GM12865 (cell line): ENCODE data around the gene CEBPA.

ENCODE experiments used
- DNase-seq: peaks from one replicate; pipeline ENCODE4 v3.0.0; 2010; ENCODE audit warnings: low read depth
- H3K4me3 ChIP-seq: 2 replicates; pipeline ENCODE4 v1.5.1; 2011; ENCODE audit warnings: mild to moderate bottlenecking, low read depth, low read length, control low read depth
- TF ChIP-seq, protein P1 (sequence below): IDR thresholded peaks from 2 replicates; pipeline ENCODE4 v1.5.1; 2011; ENCODE audit warnings: low read length, control low read depth, low read depth, inconsistent platforms; ENCODE audit not compliant: insufficient read depth; ENCODE audit errors: missing control alignments

Gene CEBPA

DNA sequence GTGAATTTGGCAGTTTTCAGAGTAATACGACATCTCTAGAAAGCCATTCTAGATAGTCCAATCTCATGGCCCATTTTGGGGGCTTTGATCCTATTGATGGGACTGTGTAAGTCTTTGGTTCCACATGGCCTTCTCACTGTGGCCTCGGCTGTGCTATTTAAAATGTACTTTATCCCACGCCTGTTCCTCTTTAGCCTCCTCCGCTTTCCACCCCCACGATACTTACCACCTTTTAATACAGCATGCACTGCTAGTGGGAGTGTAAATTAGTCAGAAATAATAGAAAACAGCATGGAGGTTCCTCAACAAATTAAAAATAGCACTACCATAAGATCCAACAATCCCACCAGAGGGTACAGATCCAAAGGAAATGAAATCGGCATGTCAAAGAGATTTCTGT is 42.8 kb upstream of the CEBPA start:
- no peak overlapping the region for H3K4me3 ChIP-seq
- TF ChIP-seq, protein P1, sequence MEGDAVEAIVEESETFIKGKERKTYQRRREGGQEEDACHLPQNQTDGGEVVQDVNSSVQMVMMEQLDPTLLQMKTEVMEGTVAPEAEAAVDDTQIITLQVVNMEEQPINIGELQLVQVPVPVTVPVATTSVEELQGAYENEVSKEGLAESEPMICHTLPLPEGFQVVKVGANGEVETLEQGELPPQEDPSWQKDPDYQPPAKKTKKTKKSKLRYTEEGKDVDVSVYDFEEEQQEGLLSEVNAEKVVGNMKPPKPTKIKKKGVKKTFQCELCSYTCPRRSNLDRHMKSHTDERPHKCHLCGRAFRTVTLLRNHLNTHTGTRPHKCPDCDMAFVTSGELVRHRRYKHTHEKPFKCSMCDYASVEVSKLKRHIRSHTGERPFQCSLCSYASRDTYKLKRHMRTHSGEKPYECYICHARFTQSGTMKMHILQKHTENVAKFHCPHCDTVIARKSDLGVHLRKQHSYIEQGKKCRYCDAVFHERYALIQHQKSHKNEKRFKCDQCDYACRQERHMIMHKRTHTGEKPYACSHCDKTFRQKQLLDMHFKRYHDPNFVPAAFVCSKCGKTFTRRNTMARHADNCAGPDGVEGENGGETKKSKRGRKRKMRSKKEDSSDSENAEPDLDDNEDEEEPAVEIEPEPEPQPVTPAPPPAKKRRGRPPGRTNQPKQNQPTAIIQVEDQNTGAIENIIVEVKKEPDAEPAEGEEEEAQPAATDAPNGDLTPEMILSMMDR = no peak
- no peak for DNase-seq

DNA sequence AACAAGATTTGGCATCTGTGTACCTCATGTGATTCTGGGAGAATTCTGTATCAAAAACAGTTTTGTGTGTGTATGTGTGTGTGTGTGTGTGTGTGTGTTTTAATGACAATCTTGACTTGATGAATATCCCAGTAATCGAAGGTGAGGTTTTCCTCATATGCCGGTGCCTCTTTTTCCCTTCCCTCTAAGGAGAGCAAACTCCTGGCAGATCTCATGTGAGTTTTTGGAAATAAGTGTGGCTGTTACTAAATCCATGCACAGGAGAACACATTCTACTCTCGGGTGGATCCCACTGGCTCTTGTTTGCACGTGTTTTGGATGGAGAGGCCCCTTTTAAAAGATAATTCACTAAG is 42.2 kb upstream of the CEBPA start:
- DNase-seq = no peak
- TF ChIP-seq, protein P1 = no peak
- no peak overlapping the region for H3K4me3 ChIP-seq

DNA sequence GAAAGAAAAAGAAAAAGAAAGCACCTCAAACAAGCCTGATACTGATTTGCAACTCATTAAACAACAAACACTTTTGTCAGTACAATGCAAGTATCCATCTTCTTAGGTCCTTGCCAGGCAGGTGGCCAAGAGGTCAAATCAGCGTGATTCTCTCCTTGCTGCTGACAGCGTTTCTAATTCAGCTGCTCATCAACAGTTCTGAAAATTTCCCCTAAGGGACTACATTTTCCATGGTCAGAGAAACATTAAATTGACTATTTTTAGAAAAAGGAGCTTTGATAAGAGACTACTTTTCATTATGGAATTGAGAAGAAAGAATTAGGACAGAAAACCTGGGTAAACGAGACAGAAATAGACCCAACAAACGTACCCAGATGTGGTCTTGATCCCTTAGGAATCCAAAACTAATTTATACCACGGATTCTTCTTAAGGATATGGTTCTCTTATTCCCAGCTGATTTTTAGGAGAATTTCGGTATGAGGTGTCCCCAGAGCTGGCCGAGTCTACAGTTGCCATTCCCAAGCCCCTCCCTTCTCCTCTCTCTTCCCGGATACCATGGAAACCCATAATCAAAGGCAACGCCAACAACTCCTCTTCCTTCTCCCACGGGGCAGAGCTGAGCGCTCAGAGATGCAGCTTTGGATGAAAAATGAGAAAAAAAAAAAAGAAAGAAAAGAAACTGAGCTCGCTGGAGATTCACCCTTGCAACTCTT is 41.7 kb upstream of the CEBPA start:
- no peak overlapping the region for H3K4me3 ChIP-seq
- TF ChIP-seq, protein P1 = no peak
- DNase-seq = no peak

DNA sequence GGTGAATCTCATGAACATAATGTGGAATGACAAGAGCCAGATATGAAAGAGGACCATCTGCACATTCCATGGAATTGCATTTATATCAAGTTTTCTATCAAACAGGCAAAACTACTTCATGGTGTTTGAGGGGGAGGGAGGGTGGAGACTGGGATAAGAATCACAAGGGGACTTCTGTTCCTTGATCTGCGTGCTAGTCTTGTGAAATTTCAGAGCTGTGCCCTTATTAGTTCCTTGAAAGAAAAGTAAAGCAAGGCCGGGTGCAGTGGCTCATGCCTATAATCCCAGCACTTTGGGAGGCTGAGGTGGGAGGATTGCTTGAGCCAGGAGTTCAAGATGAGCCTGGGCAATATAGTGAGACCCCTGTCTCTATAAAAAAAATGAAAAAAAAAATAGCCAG is 41.0 kb upstream of the CEBPA start:
- TF ChIP-seq, protein P1 = no peak
- no peak for DNase-seq

DNA sequence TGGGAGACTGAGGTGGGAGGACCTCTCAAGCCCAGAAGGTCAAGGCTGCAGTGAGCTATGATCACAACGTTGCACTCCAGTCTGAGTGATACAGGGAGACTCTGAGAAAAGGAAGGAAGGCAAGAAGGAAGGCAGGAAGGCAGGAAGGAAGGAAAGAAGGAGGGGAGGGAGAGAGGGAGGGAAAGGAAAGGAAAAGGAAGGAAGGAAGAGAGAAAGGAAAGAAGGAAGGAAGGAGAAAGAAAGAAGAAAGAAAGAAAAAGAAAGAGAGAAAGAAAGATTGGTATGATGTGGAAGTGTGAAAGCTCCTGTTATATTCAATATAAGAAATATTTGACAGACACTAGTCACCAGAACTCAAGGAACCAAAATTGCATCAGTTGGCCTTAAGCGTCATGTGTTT is 38.7 kb upstream of the CEBPA start:
- no peak for DNase-seq
- TF ChIP-seq, protein P1 = no peak
- H3K4me3 ChIP-seq = no peak overlapping the region

More for the DNA sequence above, 41.0 kb upstream of the CEBPA start:
- H3K4me3 ChIP-seq = no peak overlapping the region

DNA sequence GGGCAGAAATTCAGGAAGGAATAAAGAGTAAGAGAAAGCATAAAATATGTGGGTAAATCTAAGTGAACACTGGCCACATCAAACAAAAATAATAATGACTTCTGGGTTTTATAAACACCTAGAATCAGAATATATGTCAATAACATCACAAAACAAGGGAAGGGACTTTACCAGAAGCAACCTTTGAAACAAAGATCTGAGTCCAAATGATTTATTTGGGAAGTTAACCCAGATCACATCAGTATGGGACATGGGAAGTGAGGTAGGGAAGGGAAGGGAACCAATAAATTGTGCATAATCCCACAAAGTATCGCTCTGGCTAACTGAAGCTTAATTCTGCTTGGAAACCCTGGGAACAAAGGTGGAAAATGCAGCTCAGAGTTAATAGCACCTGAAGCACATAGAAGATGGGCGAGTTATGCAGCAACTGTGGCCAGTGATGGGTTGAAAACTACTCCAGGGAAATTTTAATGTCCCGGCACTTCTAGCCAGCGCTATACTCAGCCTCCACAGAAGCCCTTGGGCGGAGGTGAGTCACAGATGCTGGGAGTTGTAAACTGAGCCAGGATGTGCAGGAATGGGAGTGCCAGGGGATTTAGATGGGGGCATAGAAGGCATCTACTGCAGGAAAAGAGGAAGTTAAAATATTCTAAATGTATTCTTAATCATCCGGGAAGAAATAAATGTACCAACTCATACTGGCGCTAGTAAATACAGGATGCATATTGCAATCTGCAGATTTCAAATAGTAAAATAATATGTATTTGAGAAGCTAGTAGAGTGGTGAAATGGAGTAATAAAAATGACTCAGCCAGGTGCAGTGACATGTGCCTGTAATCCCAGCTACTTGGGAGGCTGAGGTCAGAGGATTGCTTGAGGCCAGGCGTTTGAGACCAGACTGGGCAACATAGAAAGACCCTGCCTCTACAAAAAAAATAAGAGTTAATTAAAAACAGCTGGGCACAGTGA is 37.0 kb upstream of the CEBPA start:
- H3K4me3 ChIP-seq = no peak overlapping the region
- no peak for DNase-seq
- TF ChIP-seq, protein P1 = no peak
